A549 (cell line): ENCODE measurements around the gene ASF1A. TPM values are rescaled to one million over a fixed set of nuclear protein-coding genes. Genes with fewer than 3 reads are reported as not detected.

Source experiments
- ATAC-seq, 2 experiments: fragments of 200-7000 bp in 1 of 2; fragments of >200 bp in 1 of 2; cut with Nextera tagmentation in 1 of 2; cut with Tn5 transposase in 1 of 2; 3 replicates each; pipeline versions ENCODE4 v1.8.0 to v1.9.1; 2018 to 2020; ENCODE audit warnings: mild to moderate bottlenecking in 1 of 2, moderate library complexity in 1 of 2
- CTCF ChIA-PET: fragments of 300-600 bp; sonication (Branson Sonifier 250); formaldehyde crosslinking; extraction: SDS; loops from one replicate; lab custom pipeline; 2021; ENCODE audit warnings: antibody characterized with exemption, inconsistent platforms; lab: Yijun Ruan, JAX
- POLR2A ChIA-PET: fragments of 350-600 bp; formaldehyde crosslinking; extraction: SDS; loops from one replicate; lab custom pipeline; 2021; ENCODE audit warnings: antibody characterized with exemption, inconsistent platforms; lab: Yijun Ruan, JAX
- DNase-seq, 2 experiments: peaks; one replicate each; pipeline versions ENCODE4 v3.0.0 to v3.0.0-alpha.2; 2011 to 2016; ENCODE audit warnings: low read depth in 1 of 2, low spot score in 1 of 2
- FAIRE-seq: peaks from 2 replicates; lab custom pipeline; 2011; peaks lifted over from hg19 to GRCh38; lab: Jason Lieb, UNC
- H3K27ac ChIP-seq, 2 experiments: fragments of >200 bp; sonication (Bioruptor Twin); formaldehyde crosslinking; 3 replicates each; pipeline ENCODE4 v1.5.1; 2016 to 2017
- H3K4me1 ChIP-seq: fragments of >200 bp; sonication (Bioruptor Twin); formaldehyde crosslinking; 3 replicates; pipeline ENCODE4 v1.6.1; 2016
- H3K4me2 ChIP-seq: fragments of >200 bp; sonication (Bioruptor Twin); formaldehyde crosslinking; 3 replicates; pipeline ENCODE4 v1.6.1; 2016
- H3K4me3 ChIP-seq: fragments of >200 bp; sonication (Bioruptor Twin); formaldehyde crosslinking; 3 replicates; pipeline ENCODE4 v1.5.1; 2016
- H3K9me3 ChIP-seq: fragments of >200 bp; sonication (Bioruptor Twin); formaldehyde crosslinking; 3 replicates; pipeline ENCODE4 v1.6.1; 2016
- ATOH8 ChIP-seq: fragments of 250-450 bp; sonication (Bioruptor Pico); IDR thresholded peaks from 2 replicates; pipeline ENCODE4 v1.5.0; 2020; ENCODE audit warnings: low read depth, mild to moderate bottlenecking, moderate library complexity
- BHLHE40 ChIP-seq: IDR thresholded peaks from 2 replicates; pipeline ENCODE4 v1.6.1; 2012; ENCODE audit warnings: low read depth, low read length, inconsistent platforms
- CEBPB ChIP-seq, 2 experiments: fragments of >200 bp in 1 of 2; sonication (Bioruptor Twin) in 1 of 2; formaldehyde crosslinking in 1 of 2; IDR thresholded peaks; 2 replicates each; pipeline ENCODE4 v1.6.1; 2012 to 2016
- CHD4 ChIP-seq: fragments of 200-600 bp; sonication (generic); IDR thresholded peaks from 2 replicates; pipeline ENCODE4 v1.6.1; 2016; ENCODE audit warnings: antibody characterized with exemption, mild to moderate bottlenecking, borderline replicate concordance
- CTCF ChIP-seq: fragments of >200 bp; sonication (Bioruptor Twin); formaldehyde crosslinking; IDR thresholded peaks from 3 replicates; pipeline ENCODE4 v1.5.1; 2016
- ELK1 ChIP-seq: fragments of 150-350 bp; IDR thresholded peaks from 2 replicates; pipeline ENCODE4 v1.6.1; 2014; ENCODE audit warnings: low read depth, mild to moderate bottlenecking, low read length
- FOXS1 ChIP-seq: fragments of 250-450 bp; sonication (Bioruptor Pico); IDR thresholded peaks from 2 replicates; pipeline ENCODE4 v1.5.0; 2020; ENCODE audit warnings: mild to moderate bottlenecking, moderate library complexity
- GATA3 ChIP-seq: IDR thresholded peaks from 2 replicates; pipeline ENCODE4 v1.6.1; 2012; ENCODE audit warnings: borderline replicate concordance
- HOXA7 ChIP-seq: fragments of 250-450 bp; sonication (Bioruptor Pico); IDR thresholded peaks from 2 replicates; pipeline ENCODE4 v1.5.0; 2020; ENCODE audit warnings: mild to moderate bottlenecking, moderate library complexity
- JUN ChIP-seq, 2 experiments: fragments of >200 bp; sonication (Bioruptor Twin); formaldehyde crosslinking; IDR thresholded peaks; 2 replicates in 1 of 2; 3 replicates in 1 of 2; pipeline ENCODE4 v1.6.1; 2016 to 2017
- KDM5A ChIP-seq: fragments of 200-600 bp; sonication (generic); IDR thresholded peaks from 2 replicates; pipeline ENCODE4 v1.6.1; 2016; ENCODE audit warnings: antibody characterized with exemption, mild to moderate bottlenecking
- NFE2L2 ChIP-seq: fragments of 150-350 bp; conservative IDR thresholded peaks from 2 replicates; pipeline ENCODE4 v1.6.1; 2014; ENCODE audit warnings: low read length
- PHF8 ChIP-seq: fragments of 200-600 bp; sonication (generic); IDR thresholded peaks from 2 replicates; pipeline ENCODE4 v1.6.1; 2016; ENCODE audit warnings: low read depth, mild to moderate bottlenecking, antibody characterized with exemption, moderate library complexity, borderline replicate concordance
- POLR2AphosphoS2 ChIP-seq: conservative IDR thresholded peaks from 2 replicates; pipeline ENCODE4 v1.6.1; 2012; ENCODE audit warnings: low read length, improper control_type of control experiment, inconsistent platforms
- USF2 ChIP-seq: fragments of 450-650 bp; IDR thresholded peaks from 2 replicates; pipeline ENCODE4 v1.6.1; 2014; ENCODE audit warnings: antibody characterized with exemption
- ZFP36 ChIP-seq: fragments of 450-650 bp; IDR thresholded peaks from 2 replicates; pipeline ENCODE4 v1.6.1; 2014; ENCODE audit warnings: borderline replicate concordance; ENCODE audit not compliant: partially characterized antibody
- ZNF302 ChIP-seq: fragments of 250-450 bp; sonication (Bioruptor Pico); IDR thresholded peaks from 2 replicates; pipeline ENCODE4 v1.9.0; 2021; ENCODE audit warnings: inconsistent platforms, mild to moderate bottlenecking, moderate library complexity
- ZSCAN20 ChIP-seq: fragments of 250-450 bp; sonication (Bioruptor Pico); IDR thresholded peaks from 2 replicates; pipeline ENCODE4 v1.8.0; 2022; ENCODE audit warnings: mild to moderate bottlenecking, moderate library complexity
- WGBS: methylation state at CpG from one replicate; pipeline ENCODE4 v1.1.6; 2017; ENCODE audit errors: missing lambda C conversion rate; 5-methylcytosine and 5-hydroxymethylcytosine counted together
- polyA plus RNA-seq, 4 experiments: library from polyadenylated mRNA; depleted of rRNA in 3 of 4; stranded (reverse); fragments of >200 nt; fragmentation: RNase III in 1 of 4; extraction: RNeasy Plus Mini Kit Qiagen cat#74134 plus additional on column Dnase treatment in 1 of 4; gene quantifications; 2 replicates in 3 of 4; 3 replicates in 1 of 4; pipeline ENCODE4 v1.2.3, GENCODE V29; 2011 to 2017

ASF1A gene
- polyA plus RNA-seq, 2 of the 4 experiments (the other 2 are of a cell fraction), result 12.2 to 24.6 TPM

- Histone ChIP-seq H3K27ac (no peak overlapping the region), H3K4me1 (peaks cover 7% of the 10 kb centered on the region), H3K9me3 (no peaks in the 10 kb centered on the region), H3K4me3 (no peak overlapping the region), H3K4me2 (no peak overlapping the region)
- ATAC-seq (no peak), DNase-seq (no peak), FAIRE-seq (no peak)
- whole genome bisulfite sequencing, result 80% methylated on average over 9 of the region's 9 CpGs
- CTCF ChIA-PET, result no interaction called here
- POLR2A ChIA-PET, result no interaction called here
- TF ChIP-seq KDM5A (no peak), FOXS1 (CRISPR knock-in tag) (no peak), ATOH8 (CRISPR knock-in tag) (no peak), JUN (IDR thresholded peaks at IDR 0.05) (no peak), USF2 (no peak), ZSCAN20 (CRISPR knock-in tag) (no peak), HOXA7 (CRISPR knock-in tag) (no peak), NFE2L2 (no peak), POLR2AphosphoS2 (no peak), CHD4 (no peak), PHF8 (no peak), BHLHE40 (no peak), GATA3 (no peak), CTCF (no peak), ZFP36 (no peak)
These were observed 12.3 kb upstream of the ASF1A start for GRCh38 chr6:118881440-118882313.

- ATAC-seq, result no peak
- Histone ChIP-seq H3K27ac (no peak overlapping the region), H3K4me3 (no peak overlapping the region), H3K4me2 (no peak overlapping the region), H3K4me1 (peaks cover under 1% of the 10 kb centered on the region; the same call in 1 of the 3 replicates), H3K9me3 (no peaks in the 10 kb centered on the region)
- no peak for FAIRE-seq
- WGBS, result 83% methylated on average over 4 of the region's 4 CpGs
- CTCF ChIA-PET, result no interaction called here
- no peak for TF ChIP-seq ELK1
- no peak for DNase-seq
- POLR2A ChIA-PET, result no interaction called here
These were observed 11.5 kb upstream of the ASF1A start for GRCh38 chr6:118882314-118882905.

- no peaks in the 10 kb centered on the region for H3K4me1 ChIP-seq
- CTCF ChIA-PET, result interaction anchor here (0.6 kb wide), 1 partner anchor 11 kb away, joined by 3 read pairs; no protein-coding TSS in a partner anchor
- H3K9me3 ChIP-seq, result no peaks in the 10 kb centered on the region
These were observed 7.3 kb upstream of the ASF1A start for GRCh38 chr6:118886641-118887040.

More at GRCh38 chr6:118886641-118887040, 7.3 kb upstream of the ASF1A start:
- POLR2A ChIA-PET, result no interaction called here
- TF ChIP-seq CEBPB (IDR thresholded peaks at IDR 0.05) (no peak), ZNF302 (CRISPR knock-in tag) (no peak)
- Histone ChIP-seq H3K27ac (no peak overlapping the region), H3K4me2 (no peak overlapping the region), H3K4me3 (no peak overlapping the region)
- DNase-seq (no peak), ATAC-seq (no peak), FAIRE-seq (no peak)
- WGBS, result 93% methylated on average over 6 of the region's 6 CpGs
